GM19468 (cell line): ENCODE results near the gene PCP4.
A peak's percentile ranks its signal among the peaks of the same experiment; 100 is the strongest.

Experiments used
- ATAC-seq: cut with Tn5 transposase; IDR thresholded peaks from one replicate; pipeline ENCODE4 v1.9.1; 2021; ENCODE audit warnings: mild to moderate bottlenecking, moderate library complexity, moderate number of reproducible peaks; ENCODE audit not compliant: unreplicated experiment; ENCODE audit errors: extremely low read depth

Gene PCP4

DNA sequence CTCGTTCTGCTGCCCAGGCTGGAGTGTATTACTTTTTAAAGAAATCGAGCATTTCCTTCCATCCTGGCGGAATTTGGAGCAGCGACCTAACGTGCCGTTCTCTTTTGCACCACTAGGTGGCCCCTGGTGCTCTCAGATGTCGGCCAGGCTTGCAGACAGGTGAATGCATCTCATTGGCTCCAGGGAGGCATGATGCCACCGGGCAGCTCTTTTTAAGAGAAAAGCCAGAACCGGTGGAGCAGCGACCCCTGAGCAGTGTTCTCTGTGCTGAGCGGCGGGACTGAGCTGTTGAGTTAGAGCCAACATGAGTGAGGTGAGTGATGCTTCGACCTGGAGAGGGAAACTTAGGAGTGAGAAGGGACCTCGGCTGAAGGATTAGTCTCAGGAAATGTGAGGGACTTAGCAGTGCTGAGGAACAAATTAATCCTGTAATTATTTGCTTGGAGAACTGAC lies at the start of gene PCP4:
Gene PCP4 (plus strand): TSS at position 241 of the 453 bp plus-strand sequence. CDS start 64 bp downstream, at position 305.
- peak; percentile 68 for ATAC-seq

DNA sequence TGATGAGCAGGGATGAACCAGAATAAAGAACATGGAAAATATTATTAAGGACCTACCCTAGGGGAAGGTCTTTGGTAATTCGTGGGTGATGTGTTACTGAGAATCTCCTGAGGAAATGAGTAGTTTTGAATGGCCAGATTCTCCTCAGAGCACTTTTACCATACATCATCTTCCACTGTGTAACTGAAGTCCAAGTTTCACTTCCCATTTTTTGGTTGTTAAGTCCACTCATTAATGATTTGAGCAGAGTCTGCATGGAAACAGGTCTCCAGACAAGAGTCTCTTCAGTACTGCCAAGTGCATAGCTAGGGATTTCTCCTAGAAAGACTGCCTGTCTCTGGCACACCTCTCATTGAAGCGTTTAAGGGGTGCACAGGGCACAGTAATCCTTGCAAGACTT lies 48.7 kb upstream of the PCP4 start:
- no peak for ATAC-seq

DNA sequence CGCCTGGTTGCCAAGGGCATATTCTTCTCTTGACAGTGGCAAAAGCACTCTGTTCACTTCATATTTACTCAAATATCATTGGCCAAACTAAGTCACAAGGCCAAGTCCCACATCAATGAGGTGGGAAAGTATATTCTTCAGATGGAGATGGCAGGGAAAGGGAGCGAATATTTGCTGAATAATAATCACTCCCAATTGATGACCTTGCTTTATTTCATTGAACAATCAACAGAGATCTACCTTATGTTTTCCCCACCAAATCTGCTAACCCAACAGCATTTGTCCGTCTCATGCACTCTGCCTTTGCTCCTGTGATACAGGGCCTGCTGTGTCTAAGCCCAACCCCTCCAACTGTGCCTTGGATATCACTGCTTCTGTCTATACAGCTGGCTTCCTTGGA lies 45.2 kb upstream of the PCP4 start:
- ATAC-seq = no peak

DNA sequence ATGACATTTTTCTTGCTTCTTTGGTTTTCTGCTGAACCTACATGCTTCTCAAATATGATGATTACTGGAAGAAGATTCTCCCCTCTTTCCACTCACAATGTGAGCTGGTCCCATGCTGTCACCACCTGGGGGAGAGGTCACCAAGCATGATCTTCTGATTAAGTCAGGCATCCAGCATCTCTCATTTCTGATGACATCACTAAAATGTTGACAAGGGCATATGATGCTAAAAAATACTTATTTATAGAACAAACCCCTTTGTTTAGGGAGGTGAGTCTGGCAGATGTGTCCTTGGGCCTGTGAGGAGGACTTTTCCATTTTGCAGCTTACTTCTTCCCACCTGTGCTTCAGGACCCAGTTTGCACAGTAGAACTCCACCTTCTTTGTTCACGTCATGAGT lies 42.0 kb upstream of the PCP4 start:
- ATAC-seq = no peak

DNA sequence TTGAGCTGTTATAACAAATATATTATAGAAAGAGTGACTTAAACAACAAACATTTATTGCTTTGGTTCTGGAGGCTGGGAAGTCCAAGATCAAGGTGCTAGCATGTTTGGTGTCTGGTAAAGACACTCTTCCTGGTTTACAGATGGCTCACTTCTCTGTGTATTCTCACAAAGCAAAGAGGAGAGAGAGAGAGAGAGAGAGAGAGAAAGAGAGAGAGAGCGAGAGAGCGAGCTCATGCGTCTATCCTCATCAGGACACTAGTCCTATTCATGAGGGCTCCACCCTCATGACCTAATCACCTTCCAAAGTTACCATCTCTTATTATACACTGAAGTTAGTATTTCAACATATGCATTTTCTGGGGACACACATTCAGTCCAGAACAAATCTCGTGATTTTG lies 32.7 kb upstream of the PCP4 start:
- ATAC-seq = no peak

DNA sequence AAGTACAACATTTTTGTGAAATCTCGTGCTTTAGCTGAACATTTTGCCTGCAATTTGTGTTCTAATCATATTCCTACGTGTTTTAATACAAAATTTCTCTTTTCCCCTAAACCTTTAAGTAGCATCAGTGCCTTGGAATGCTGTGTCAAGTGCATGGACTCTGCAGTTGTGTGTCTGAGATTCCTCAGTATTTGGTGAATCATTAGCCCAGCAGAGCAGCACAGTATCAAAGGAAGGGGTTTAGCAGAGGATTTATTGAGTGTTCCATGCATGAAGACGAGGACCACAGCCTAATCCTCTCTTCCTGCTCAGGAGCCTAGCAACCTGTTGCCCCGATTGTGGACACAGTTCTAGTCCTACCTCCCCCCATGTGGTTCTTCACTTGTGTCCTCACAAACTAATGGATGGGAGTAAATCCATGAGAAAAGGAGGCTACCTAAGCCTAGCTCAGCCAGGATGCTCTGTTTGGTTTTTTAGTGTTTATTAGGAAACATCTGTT lies 29.3 kb upstream of the PCP4 start:
- no peak for ATAC-seq

DNA sequence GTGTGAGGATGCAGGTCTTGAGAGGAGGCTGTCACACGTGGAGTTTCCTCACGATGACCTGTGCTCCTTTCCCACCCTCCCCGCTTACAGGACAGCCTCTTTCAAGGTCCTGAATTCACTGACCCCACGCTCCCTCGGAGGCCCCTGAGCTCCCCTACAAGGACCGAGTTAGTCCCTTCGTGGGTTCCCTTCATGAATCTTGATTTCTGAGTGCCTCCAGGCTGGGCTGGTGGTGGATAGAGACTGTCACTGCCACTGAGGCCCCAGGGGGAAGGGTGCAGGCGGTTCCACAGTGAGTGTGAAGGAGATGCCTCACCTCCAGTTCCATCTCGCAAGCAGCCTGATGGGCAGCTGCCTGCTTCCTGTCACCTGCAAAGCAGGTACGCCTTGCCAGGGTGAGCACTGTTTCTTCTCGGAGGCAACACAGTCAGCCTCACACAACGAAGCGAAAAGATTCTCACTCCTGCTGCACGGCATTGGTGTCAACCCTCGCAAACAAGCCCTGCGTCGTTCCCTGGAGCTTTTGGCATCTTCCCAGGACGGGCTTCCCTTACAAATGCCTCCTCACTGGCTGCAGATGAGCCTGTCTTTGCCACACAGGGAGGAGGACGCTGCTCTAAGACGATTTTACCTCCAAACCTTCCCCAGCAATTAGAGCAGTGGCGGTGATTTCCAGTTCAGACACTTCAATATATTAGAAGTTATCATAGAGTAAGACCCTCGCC lies 26.7 kb upstream of the PCP4 start:
- ATAC-seq = no peak

DNA sequence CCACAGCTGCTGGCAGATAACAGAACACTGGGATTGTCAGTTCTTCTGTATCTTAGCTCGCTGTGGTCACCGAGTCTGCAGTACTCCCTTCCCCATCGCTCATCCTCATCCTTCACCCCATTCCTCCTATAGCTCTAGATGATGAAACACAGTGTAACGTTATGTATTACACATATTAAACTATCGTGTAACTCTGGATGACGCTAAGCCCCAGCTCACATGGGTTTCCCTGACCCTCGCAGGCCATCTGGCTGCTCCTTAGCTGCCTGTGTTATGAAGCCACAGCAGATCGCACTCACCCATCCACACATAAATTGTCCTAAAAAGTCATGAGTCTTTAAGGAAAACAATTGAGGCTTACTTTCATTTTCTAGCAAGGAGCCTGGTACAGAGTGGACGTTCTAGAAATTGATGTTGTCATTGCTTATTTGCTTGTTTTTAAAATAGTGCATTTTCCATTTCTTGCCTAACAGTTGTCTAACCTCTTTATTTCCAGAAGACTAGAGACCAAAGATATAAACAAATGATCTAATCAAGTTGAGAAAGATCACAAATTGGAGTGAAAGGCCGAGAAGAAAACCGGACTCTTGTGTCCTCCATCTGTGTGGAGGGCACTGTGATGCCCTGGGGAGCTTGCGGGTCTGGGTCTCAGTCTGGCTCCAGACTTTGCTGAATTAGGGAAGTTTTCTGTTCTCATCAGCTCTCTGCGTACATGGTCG lies 24.3 kb upstream of the PCP4 start:
- ATAC-seq = no peak

DNA sequence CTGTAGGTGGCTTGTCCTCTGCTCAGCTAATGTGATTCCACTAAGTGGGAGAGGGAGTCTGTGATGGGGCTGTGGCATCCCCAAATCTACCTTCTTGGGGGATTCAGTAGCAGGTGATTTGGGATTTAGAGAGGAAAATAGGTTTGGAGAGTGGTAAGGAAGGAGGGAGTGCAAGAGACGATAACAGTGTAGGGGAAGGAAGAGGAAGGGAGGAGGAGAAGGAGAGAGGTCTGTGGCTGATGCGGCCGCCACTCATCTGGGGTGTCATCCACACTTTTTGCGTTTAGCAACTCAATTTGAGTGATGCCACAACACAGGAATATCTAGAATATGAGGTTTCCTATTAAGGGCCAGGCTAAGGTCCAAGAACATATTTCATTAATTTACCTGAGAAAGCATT lies 23.8 kb upstream of the PCP4 start:
- no peak for ATAC-seq

DNA sequence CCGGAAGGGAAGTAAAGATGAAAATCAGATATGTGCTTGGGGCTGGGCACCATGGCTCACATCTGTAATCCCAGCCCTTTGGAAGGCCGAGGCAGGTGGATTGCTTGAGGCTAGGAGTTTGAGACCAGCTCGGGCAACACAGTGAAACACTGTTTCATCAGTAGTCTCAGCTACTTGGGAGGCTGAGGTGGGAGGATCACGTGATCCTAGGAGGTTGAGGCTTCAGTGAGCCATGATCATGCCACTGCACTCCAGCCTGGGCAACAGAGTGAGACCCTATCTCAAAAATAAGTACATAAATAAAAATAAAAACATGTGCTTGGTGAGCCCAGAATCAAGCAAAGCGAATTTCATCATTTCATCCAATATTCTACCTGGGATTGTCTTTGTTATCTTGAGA lies 23.3 kb upstream of the PCP4 start:
- no peak for ATAC-seq

DNA sequence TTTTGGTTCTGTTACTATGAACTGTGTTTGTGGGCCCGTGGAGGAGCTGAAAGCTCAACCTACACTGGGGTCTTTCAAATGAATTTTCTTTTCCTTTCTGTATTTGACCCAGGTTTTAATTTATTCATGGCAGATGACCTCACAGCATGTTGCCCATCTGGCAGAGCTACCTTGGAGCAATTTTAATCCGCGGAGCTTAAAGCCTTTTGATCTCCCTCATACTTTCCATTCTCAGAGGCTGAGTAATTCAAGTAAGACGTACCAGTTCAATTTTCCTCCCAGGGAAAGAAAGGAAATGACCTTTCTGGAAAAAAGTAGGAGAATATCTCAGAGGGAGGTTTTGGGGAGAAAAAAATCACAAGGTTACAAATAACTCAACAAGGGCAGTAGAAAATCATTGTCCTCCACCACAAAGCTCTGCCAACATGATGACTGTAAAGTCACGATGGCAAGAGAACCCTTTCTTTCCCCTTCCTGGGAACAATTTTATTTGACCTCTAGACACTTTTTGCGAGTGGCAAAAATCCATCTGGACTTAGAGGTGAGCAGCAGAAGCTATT lies 21.6 kb upstream of the PCP4 start:
- no peak for ATAC-seq

DNA sequence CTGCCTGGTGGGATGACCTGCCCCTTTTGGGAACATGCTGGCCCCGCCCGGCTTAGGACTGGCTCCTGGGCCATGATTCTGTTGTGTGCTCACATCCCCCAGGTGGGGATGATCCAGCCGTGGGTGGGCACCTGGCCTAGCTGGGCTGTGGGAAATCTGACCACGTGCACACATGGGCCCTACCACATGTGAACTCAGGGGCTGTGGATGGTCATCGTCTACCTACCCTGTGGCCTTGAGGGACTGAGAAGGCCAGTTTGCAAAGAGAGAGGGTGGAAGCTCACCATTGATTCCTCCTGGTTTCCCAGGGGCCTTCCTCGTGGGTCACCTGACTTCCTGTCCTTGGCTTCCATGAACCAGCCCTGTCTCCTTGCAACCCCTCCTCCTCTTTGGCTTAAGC lies 19.4 kb upstream of the PCP4 start:
- ATAC-seq = no peak

DNA sequence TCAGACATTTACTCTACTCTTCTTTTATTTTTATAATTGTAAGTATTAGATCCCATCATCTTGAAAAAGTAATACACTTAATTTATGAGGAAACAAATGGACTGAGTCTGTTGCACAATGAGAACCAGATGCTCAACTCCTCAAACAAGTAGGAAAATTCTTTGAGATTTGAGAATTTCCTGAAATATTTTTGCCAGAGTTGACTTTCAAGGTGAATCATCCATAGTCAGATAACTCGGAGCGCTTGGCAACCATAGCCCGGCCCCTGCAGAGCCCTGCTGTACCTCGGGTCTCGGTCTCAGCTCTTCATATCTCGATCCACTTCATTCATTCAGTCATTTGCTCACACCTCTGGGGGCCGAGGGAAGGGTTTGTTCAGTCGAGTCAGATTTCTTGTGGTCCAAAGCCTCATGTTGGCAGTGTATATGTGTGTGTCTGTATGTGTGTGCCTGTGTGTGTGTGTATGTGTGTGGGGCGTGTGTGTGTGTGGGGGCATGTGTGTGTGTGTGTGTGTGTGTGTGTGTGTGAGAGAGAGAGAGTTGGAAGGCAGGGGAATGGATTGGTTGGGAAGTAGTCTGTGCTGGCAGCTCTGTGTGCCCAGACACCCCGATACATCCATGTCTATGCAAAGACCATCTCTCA lies 18.1 kb upstream of the PCP4 start:
- ATAC-seq = no peak

DNA sequence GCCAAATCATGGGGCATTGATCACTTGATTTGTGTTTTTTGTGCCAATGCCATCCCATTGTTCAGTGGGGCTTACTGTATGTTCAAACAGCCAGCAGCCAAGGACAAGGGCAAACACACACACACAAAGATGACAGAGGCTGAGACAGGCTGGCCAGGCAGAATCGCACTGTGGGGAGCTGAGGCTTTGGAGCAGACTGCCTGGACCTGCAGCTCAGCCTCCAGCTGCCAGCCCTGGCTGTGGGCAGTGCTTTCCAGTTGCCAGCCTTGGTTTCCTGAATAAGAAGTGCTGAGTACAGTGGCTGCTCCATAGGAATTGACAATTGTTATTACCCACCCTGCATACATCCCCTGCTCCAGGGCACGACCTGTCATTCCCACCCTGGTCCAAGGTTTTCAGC lies 16.9 kb upstream of the PCP4 start:
- no peak for ATAC-seq

DNA sequence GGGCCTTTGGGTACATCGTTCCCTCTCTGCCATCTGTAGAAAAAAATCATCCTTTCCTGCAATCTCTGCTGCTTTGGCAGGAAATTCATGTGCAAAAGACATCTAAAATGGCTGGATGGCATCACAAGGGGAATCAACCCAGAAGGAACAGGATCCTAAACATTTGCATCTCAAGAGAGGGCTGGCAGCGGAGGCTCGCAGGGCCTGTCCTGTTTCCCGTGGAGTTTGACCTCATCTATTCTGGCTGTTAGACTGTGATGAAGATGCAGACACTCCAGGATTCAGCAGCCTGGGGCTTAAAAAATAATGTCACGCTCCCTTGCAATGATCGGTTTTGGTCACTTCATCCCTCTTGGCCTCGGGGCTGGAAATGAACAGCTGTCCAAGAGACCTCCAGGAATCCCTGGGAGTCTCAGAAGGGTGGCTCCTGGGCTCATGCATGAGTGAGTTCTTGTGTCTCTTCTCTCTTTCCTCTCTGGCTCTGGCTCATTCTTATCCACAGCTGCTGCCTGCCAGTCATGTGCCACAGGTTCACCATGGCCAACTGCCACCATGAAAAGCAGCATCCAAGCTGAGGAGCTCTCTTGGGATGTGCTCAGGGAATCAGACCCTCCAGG lies 16.1 kb upstream of the PCP4 start:
- no peak for ATAC-seq

DNA sequence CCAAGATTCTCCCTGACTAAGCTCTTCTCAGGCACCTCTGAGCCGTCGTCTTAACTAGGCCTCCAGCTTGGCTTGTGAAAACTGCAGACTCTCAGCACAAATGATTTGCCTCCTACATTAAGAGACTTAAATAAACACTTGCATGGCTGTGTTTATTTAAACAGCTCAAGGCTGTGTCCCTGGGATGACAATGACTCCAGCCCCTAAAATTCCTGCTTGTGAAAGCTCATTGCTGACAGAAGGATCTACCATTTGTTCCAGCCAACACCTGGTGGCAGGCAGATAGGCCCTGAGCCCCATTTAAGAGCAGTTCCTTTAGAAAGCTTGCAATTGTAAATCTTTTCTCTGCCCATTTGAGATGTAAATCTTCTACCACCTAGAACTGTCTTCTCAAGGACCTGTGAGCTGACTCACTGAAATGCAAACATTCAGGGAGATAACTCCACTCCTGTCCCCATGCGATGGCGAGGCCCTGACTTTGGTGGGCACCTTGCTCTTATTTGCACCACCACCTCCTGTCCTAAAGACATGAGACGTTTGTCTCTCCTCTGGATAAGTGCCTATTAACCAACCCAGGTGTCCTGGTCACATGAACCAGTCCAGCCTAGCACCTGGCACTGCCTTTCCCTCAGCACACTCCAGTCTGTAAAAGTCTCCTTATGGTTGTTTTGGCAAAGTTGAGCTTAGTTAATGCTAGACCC lies 15.1 kb upstream of the PCP4 start:
- ATAC-seq = no peak

DNA sequence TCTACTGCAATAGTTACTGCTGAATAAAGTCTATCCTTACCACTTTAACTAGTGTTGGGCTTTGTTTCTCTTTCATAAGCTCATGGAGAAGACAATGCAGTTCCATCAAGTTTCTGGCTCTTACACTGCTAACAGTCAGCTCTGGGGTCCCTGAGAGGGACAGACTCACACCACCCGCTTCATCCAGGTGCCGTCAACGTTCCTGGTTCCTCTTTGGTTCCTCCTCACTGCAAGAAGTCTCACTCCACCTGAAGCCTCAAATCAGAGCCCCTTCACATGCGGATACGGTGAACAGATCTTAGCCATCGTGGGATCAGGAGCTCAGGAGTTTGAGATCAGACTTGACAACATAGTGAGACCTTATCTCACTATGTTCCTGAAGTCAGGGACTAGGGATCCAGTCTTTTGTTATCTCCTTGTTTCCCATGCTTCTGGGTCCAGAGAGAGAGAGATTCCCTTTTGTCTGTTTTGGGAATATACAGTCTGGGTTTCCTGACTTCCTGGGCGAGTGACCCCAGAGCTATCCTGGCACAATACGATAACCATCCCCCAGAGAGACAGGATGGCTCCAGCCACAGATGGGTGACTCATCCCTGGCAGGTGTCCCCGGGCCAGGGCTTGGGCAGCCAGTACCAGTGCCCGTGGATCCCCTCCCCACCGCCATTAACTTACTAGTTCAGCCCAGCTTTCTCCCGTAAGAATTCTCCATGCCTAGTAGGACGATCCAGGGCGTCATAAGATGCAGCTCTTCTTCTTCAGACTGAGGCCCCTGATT lies 14.3 kb upstream of the PCP4 start:
- no peak for ATAC-seq

DNA sequence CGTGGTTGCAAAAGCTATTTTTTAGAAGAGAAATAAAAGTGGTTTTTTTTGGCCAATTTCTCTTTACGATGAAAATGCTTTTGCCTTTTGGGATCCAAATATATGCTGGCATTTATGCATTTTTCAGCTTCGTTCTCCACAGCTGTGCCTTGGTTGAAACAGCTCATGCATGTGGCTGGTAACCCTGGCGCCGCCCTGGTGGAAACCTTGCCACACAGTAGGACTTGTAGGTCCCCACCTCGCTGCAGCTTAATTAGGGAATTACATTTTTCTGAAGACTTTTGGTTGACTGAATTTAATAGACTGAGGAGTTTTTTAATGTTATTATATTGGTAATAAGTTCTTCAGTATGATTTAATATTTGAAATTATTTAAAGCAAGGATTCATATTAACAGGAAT lies 12.7 kb upstream of the PCP4 start:
- ATAC-seq = no peak

DNA sequence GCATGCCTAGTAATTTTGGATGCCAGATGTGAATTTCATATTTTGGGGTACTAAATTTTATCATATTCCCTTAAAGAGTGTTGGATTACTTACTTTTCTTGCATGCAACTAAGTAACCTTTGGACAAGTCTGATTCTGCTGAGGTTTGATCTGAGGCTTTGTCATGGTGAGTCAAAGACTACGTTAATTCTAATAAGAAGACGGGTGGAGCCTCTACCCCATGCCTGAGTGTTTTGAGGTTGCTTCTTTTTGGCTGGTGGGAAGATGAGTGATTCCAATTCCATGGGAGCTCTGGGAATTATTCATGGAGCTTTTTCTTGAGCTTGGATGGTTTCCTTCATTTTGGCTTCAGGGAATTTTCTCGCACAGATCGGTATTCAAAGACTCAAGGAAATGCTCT lies 11.6 kb upstream of the PCP4 start:
- no peak for ATAC-seq
